Suprapubic skin (tissue), 3 donors: Measurements from ENCODE around the gene PTCHD1.

Source experiments
- CTCF ChIP-seq, 2 donors: fragments of 200-600 bp in 1 of 2; fragments of 450-650 bp in 1 of 2; sonication (generic) in 1 of 2; IDR thresholded peaks; one replicate each; pipeline ENCODE4 v1.5.1; 2016 to 2019; ENCODE audit warnings: antibody characterized with exemption in 2 of 2, mild to moderate bottlenecking in 1 of 2, moderate library complexity in 1 of 2
- EP300 ChIP-seq: sonication (generic); formaldehyde crosslinking; IDR thresholded peaks from one replicate; pipeline ENCODE4 v1.6.1; 2017; ENCODE audit warnings: antibody characterized with exemption
- POLR2A ChIP-seq, 2 donors: fragments of 450-650 bp; IDR thresholded peaks; one replicate each; pipeline ENCODE4 v1.6.1; 2017; ENCODE audit warnings: antibody characterized with exemption in 2 of 2, mild to moderate bottlenecking in 2 of 2, moderate library complexity in 2 of 2

GRCh38 chrX:23341452-23341851 is 6.8 kb downstream of the PTCHD1 start:
- no peak for TF ChIP-seq CTCF (IDR thresholded peaks at IDR 0.05)
- no peak for TF ChIP-seq POLR2A (IDR thresholded peaks at IDR 0.05)
- no peak for TF ChIP-seq EP300
